Heart left ventricle (tissue), 13 donors: Measurements from ENCODE around the gene IGFBP1.
"Not testable (repeated sequence)": the region's sequence is repeated elsewhere in the genome, so short reads cannot be mapped to it uniquely, and the experiment has no call there.

Source experiments
- POLR2A ChIP-seq, 2 donors: fragments of 450-650 bp; IDR thresholded peaks; one replicate each; pipeline ENCODE4 v1.6.1; 2017; ENCODE audit warnings: antibody characterized with exemption in 2 of 2, mild to moderate bottlenecking in 2 of 2, moderate library complexity in 2 of 2
- TF ChIP-seq, protein P1 (sequence below), 12 donors: fragments of 200-600 bp; sonication (generic) in 4 of 12; IDR thresholded peaks; one replicate each; pipeline versions ENCODE4 v1.5.0 to v1.8.0; 2018 to 2022; ENCODE audit warnings: antibody characterized with exemption in 12 of 12, mild to moderate bottlenecking in 5 of 12
- donor health status: ischemic (EF 13 %, LVEDD 7.1; RV severe dilation, severe dysfunction).
- donor health status: DM: no; HTN: yes; CAD: no.
- donor health status: DM: no; HTN: no; CAD: no.
- donor health status: ischemic (EF 25% LVEDD 6.9; RV normal size, moderate dysfunction).
- donor health status: ischemic (EF 25% LVEDD 5.7; RV mildly dilated, moderate dysfunction).
- donor health status: ischemic (EF 35%, LVEDD 5.7; RV mildly dilated, moderate dysfunction).
- donor health status: nonischemic (EF 11% LVEDD 7.7; RV severe dilation, severe dysfunction).
- donor health status: DM: yes; HTN: yes; CAD: no.
- donor health status: PGD.
- donor health status: ischemic (EF 29% LVEDD 5.4; RV normal size, mild dysfunction).
- donor health status: nonischemic (EF 23%, LVEDD 6.1; RV moderate dilation, normal function).

DNA sequence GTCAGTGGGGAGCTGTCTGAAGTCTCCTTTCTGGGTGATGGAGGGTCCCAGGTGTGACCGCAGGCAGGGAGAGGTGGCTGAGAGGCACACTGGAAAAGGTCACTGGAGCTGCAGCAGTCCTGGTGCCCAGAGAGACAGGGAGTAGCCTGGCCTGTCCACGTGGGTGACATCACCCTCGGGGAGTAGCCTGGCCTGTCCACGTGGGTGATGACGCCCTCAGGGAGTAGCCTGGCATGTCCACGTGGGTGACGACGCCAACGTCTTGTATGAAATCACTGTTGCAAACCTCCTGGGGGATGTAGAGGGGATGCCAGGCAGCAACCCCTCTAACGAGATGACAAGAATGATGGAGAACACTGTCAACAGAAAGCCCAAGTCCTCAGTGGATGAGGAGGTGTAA, 35.3 kb upstream of the IGFBP1 start:
- TF ChIP-seq, protein P1, sequence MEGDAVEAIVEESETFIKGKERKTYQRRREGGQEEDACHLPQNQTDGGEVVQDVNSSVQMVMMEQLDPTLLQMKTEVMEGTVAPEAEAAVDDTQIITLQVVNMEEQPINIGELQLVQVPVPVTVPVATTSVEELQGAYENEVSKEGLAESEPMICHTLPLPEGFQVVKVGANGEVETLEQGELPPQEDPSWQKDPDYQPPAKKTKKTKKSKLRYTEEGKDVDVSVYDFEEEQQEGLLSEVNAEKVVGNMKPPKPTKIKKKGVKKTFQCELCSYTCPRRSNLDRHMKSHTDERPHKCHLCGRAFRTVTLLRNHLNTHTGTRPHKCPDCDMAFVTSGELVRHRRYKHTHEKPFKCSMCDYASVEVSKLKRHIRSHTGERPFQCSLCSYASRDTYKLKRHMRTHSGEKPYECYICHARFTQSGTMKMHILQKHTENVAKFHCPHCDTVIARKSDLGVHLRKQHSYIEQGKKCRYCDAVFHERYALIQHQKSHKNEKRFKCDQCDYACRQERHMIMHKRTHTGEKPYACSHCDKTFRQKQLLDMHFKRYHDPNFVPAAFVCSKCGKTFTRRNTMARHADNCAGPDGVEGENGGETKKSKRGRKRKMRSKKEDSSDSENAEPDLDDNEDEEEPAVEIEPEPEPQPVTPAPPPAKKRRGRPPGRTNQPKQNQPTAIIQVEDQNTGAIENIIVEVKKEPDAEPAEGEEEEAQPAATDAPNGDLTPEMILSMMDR (IDR thresholded peaks at IDR 0.05) = not testable (repeated sequence)
- TF ChIP-seq POLR2A (IDR thresholded peaks at IDR 0.05) = not testable (repeated sequence)
